HG03066 (cell line): ENCODE measurements around the gene ECI2.

Source experiments
- ATAC-seq: cut with Tn5 transposase; IDR thresholded peaks from one replicate; pipeline ENCODE4 v1.9.1; 2021; ENCODE audit warnings: low read depth; ENCODE audit not compliant: unreplicated experiment

ECI2 gene

GRCh38 chr6:4134841-4135664 is at the start of gene ECI2:
Gene ECI2 (minus strand): TSS chr6:4135575. CDS start chr6:4135560, 15 bp downstream.
- peak; percentile 51 for ATAC-seq

GRCh38 chr6:4180652-4181255 is 45.4 kb upstream of the ECI2 start:
- ATAC-seq, result no peak

- ATAC-seq, result no peak
Observed at GRCh38 chr6:4179960-4180651, 44.7 kb upstream of the ECI2 start.

GRCh38 chr6:4178737-4179333 is 43.5 kb upstream of the ECI2 start:
- ATAC-seq, result no peak

- ATAC-seq, result no peak
Observed at GRCh38 chr6:4176907-4177306, 41.5 kb upstream of the ECI2 start.

- ATAC-seq, result no peak
Observed at GRCh38 chr6:4174042-4174441, 38.7 kb upstream of the ECI2 start.

GRCh38 chr6:4172368-4172767 is 37.0 kb upstream of the ECI2 start:
- no peak for ATAC-seq

GRCh38 chr6:4170297-4170696 is 34.9 kb upstream of the ECI2 start:
- ATAC-seq, result no peak

GRCh38 chr6:4169028-4169789 is 33.8 kb upstream of the ECI2 start:
- no peak for ATAC-seq

- ATAC-seq, result no peak
Observed at GRCh38 chr6:4167833-4168232, 32.5 kb upstream of the ECI2 start.

- ATAC-seq, result no peak
Observed at GRCh38 chr6:4167123-4167522, 31.7 kb upstream of the ECI2 start.

GRCh38 chr6:4164456-4164855 is 29.1 kb upstream of the ECI2 start:
- no peak for ATAC-seq

GRCh38 chr6:4164117-4164442 is 28.7 kb upstream of the ECI2 start:
- ATAC-seq, result no peak

GRCh38 chr6:4163408-4164116 is 28.2 kb upstream of the ECI2 start:
- ATAC-seq, result no peak

- ATAC-seq, result no peak
Observed at GRCh38 chr6:4162370-4162769, 27.0 kb upstream of the ECI2 start.

- ATAC-seq, result no peak
Observed at GRCh38 chr6:4159491-4159890, 24.1 kb upstream of the ECI2 start.

GRCh38 chr6:4157506-4157905 is 22.1 kb upstream of the ECI2 start:
- ATAC-seq, result no peak

GRCh38 chr6:4155848-4156466 is 20.6 kb upstream of the ECI2 start:
- peak; percentile 76 for ATAC-seq

GRCh38 chr6:4153514-4153985 is 18.2 kb upstream of the ECI2 start:
- no peak for ATAC-seq
